Bronchial epithelial cell (primary cell): ENCODE measurements around the gene ADAMTS3. TPM values are rescaled to one million over a fixed set of nuclear protein-coding genes. Genes with fewer than 3 reads are reported as not detected.

ENCODE experiments used
- DNase-seq: peaks from one replicate; pipeline ENCODE4 v3.0.0-alpha.2; 2010; ENCODE audit warnings: low read depth
- FAIRE-seq: peaks from 2 replicates; lab custom pipeline; 2011; peaks lifted over from hg19 to GRCh38; lab: Jason Lieb, UNC
- H3K27me3 ChIP-seq: 2 replicates; pipeline ENCODE4 v1.5.1; 2011; ENCODE audit warnings: low read length; ENCODE audit not compliant: control insufficient read depth, insufficient read depth
- H3K36me3 ChIP-seq: 2 replicates; pipeline ENCODE4 v1.5.1; 2011; ENCODE audit warnings: low read length; ENCODE audit not compliant: control insufficient read depth, insufficient read depth
- H3K4me3 ChIP-seq: 2 replicates; pipeline ENCODE4 v1.5.1; 2011; ENCODE audit warnings: mild to moderate bottlenecking, low read depth, low read length, control low read depth
- total RNA-seq: library from RNA; depleted of rRNA; stranded (reverse); fragments of >200 nt; gene quantifications from 2 replicates; pipeline ENCODE4 v1.2.1, GENCODE V29; 2014
- TF ChIP-seq, protein P1 (sequence below): IDR thresholded peaks from 2 replicates; pipeline ENCODE4 v1.5.1; 2011; ENCODE audit warnings: mild to moderate bottlenecking, moderate library complexity, low read length, control low read depth, inconsistent platforms; ENCODE audit not compliant: insufficient read depth, severe bottlenecking

ADAMTS3 gene
- total RNA-seq, 1 donor from 2014 or later, result 0.79 TPM

DNA sequence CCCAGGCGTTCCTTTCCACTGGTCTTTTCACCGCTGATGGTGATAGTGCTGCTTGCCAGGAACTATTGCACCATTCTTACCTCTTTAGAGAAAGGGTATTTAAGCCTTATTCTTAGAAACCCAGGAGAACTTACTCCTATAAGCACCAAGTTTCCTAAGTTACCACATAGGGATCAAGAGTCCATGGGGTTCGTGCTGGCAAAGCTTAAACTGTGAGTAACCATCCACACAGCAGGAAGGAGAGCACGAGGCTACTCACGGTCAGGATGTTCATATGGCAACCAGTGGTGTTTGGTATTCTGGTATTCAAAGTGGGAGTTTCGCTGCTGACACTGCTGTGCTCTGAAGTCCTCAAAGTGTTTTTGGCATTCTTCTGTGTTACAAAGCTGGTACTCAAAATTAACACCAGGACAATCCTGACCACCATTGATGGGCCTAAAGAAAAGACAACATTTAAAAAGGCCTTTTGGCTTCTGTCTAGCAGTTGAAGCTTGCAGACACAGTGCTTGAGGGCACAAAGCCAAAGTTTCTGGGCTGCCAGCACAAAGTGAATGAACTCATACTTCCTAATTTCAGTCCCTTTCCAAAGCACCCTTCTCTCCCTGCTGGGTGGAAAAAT lies 256.9 kb downstream of the ADAMTS3 start:
- Histone ChIP-seq H3K4me3 (no peak overlapping the region), H3K36me3 (no peaks in the 10 kb centered on the region), H3K27me3 (no peaks in the 10 kb centered on the region)
- TF ChIP-seq, protein P1, sequence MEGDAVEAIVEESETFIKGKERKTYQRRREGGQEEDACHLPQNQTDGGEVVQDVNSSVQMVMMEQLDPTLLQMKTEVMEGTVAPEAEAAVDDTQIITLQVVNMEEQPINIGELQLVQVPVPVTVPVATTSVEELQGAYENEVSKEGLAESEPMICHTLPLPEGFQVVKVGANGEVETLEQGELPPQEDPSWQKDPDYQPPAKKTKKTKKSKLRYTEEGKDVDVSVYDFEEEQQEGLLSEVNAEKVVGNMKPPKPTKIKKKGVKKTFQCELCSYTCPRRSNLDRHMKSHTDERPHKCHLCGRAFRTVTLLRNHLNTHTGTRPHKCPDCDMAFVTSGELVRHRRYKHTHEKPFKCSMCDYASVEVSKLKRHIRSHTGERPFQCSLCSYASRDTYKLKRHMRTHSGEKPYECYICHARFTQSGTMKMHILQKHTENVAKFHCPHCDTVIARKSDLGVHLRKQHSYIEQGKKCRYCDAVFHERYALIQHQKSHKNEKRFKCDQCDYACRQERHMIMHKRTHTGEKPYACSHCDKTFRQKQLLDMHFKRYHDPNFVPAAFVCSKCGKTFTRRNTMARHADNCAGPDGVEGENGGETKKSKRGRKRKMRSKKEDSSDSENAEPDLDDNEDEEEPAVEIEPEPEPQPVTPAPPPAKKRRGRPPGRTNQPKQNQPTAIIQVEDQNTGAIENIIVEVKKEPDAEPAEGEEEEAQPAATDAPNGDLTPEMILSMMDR, result no peak
- DNase-seq (peak; percentile 95), FAIRE-seq (peak; percentile 84)

DNA sequence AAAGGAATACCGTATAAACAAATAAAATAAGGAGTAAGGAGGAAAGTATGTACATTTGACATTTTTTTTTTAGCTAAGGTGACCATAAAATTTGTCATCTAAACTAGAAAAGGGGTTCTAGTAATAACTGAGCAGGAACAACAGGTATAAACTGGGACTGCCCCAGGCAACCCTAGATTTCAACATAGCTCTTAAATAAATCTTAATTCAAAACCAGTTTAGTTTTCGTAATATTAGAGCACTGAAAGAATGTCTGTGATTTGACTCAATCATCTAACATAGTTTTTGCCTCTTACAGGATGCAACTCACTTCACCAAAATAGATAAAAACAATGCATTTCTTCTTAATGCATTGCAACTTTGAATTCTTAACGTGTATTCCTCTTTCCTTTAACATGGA lies 257.7 kb downstream of the ADAMTS3 start:
- TF ChIP-seq, protein P1, result no peak
- DNase-seq (peak; percentile 78), FAIRE-seq (no peak)
- no peaks in the 10 kb centered on the region for H3K36me3 ChIP-seq
- H3K27me3 ChIP-seq, result no peaks in the 10 kb centered on the region
- no peak overlapping the region for H3K4me3 ChIP-seq

DNA sequence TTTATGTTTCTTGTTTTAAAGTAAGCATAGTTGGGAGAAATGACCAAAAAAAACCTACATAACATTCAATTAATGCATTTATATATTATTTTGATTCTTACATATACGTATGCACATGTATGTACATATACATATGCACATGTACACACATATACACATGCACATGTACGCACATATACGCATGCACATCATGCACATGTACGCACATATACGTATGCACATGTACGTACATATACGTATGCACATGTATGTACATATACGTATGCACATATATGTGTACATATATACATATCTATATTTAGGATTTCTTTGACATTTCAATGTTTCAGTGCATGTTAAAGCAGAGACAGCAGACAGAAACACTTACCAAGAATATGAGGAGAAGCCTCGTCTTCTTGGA lies 263.4 kb downstream of the ADAMTS3 start:
- no peak for FAIRE-seq
- Histone ChIP-seq H3K4me3 (no peak overlapping the region), H3K27me3 (no peaks in the 10 kb centered on the region), H3K36me3 (no peaks in the 10 kb centered on the region)
- TF ChIP-seq, protein P1, result no peak
- DNase-seq, result no peak

DNA sequence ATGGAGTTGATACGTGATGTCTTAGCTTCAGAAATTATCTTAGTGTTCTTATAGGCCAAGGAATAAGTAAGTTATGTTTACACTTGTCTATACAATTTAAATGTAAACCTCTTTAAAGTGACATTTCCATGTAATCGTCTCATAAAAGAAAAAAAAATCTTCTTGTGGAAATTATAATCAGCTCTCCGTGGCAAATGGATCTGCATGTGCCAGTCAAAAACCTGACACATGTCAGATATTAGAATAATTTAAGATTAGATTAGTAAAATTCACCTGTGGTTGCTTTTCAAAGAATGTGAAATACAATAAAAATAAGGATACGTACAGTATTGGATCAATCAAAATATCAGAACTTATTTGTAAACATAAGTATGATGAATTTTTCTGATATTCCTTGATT lies 263.9 kb downstream of the ADAMTS3 start:
- H3K36me3 ChIP-seq, result no peaks in the 10 kb centered on the region
- DNase-seq (no peak), FAIRE-seq (no peak)
- no peak overlapping the region for H3K4me3 ChIP-seq
- TF ChIP-seq, protein P1, result no peak
- H3K27me3 ChIP-seq, result no peaks in the 10 kb centered on the region

DNA sequence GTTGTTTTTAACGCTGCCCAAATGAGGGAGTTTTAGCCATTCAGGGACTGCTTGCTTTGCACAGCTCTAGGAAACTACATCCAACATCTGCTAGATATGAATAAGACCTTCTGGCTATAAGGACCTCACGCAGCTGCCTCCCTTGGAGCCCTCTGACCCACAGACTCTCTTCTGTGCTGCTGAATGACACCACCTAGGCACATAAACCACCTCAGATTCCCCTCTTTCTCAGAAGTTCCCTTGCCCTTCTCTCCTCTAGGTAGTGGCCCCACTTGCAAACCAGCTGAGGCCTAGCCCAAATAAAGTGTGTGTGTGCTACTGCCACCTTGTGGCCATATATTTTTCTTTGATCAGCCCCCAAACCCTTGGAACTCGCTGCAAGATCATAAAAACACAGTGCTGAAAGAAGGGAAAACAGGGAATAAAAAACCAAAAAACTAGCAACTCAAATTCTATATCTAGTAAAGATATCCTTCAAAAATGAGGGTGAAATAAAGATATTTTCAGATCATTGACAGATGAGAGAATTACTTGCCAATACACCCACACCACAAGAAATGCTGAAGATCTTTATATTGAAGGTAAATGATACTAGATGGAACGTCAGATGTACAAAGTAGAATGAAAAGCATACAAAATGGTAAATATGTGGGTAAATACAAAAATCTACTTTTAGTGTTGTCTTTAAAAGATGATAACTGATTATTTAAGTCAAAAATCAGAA lies 265.9 kb downstream of the ADAMTS3 start:
- no peaks in the 10 kb centered on the region for H3K36me3 ChIP-seq
- no peak overlapping the region for H3K4me3 ChIP-seq
- no peaks in the 10 kb centered on the region for H3K27me3 ChIP-seq
- TF ChIP-seq, protein P1, result peak; percentile 60
- peak; percentile 38 for DNase-seq
- no peak for FAIRE-seq
